HG03378 (cell line): Measurements from ENCODE around the gene DCLRE1B.
"Not testable (repeated sequence)": the region's sequence is repeated elsewhere in the genome, so short reads cannot be mapped to it uniquely, and the experiment has no call there.

Source experiments
- ATAC-seq: cut with Tn5 transposase; IDR thresholded peaks from one replicate; pipeline ENCODE4 v1.9.1; 2021; ENCODE audit warnings: mild to moderate bottlenecking, moderate library complexity; ENCODE audit not compliant: unreplicated experiment

Gene DCLRE1B

GRCh38 chr1:113946112-113946511 is 41.0 kb downstream of the DCLRE1B start:
- ATAC-seq, result no peak

DNA sequence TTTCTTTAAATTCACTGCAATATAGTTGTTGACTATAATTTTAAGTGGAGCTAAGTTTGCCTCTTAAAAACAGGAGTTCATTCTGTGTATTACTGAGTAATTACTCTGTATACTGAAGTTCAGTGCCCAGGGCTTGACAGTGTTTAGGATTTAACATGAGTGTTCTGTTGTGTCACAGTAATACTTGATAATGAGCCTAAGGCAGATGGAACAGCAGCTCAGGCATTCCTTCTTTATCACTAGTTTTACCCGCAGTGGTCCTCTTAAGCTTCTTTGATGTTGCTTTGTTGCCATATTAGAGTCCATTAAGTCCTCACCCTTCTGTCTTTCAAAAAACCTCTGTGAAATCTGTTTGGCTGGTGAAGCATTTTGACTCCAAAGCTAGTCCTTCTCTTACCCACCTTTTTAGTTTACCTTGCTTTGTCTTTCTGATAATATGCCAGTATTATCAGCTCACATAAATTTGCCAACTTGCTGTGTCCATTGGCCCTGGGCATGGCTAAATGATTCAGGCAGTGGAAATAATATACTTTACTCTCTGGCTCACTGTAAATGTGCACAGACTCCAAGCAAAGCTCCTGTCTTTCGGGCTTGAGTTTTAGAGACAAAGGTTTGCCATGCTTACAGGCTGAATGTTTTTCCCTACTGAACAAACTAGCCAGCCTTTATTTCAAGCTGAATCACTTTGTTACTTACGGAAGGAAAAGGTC is 41.7 kb downstream of the DCLRE1B start:
- no peak for ATAC-seq

GRCh38 chr1:113947388-113948107 is 42.4 kb downstream of the DCLRE1B start:
- ATAC-seq, result no peak

DNA sequence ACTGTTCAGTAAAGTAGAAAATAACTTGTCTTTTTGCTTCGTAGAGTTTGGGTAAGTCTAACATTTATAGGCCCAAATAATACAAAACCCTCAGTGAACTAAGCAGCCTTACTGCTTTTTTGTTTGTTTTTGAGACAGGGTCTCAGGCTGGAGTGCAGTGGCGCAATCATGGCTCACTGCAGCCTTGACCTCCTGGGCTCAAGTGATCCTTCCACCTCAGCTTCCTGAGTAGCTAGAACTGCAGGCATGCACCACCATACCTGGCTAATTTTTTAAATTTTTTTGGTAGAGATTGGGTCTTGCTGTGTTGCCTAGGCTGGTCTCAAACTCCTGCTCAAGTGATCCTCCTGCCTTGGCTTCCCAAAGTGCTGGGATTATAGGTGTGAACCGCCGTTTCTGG is 43.0 kb downstream of the DCLRE1B start:
- ATAC-seq, result not testable (repeated sequence)

DNA sequence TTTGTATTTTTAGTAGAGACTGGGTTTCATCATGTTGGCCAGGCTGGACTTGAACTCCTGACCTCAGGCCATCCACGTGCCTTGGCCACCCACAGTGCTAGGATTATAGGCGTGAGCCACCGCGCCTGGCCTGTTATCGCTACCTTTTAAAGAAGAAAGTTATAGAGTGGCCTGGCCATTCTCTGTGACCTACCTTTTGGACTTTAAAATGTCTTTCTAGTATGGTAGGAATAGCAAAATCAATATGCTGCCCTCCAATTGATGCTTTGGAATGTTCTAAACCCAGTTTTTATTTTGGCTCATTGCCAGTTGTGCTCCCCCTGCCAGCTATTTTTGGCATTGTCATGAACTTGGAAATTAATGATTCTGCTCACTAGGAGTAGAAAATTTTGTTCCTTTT is 43.9 kb downstream of the DCLRE1B start:
- ATAC-seq, result no peak

DNA sequence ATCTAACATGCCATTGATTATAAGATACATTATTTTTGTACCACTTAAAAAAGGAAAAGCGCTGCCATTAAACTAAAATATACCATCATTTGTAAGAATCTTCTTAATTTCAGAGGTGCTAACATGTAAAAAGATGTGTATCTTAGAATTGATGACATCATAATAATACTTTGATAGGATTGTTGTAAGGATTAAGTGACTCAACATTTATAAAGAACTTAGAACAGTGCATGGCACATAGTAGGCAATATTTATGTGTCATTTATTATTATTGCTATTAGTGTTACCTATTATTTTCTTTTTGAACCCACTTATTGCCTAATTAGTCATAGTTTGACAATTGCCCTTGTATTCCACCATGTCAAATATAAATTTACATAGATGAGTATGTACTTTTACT is 45.8 kb downstream of the DCLRE1B start:
- no peak for ATAC-seq

DNA sequence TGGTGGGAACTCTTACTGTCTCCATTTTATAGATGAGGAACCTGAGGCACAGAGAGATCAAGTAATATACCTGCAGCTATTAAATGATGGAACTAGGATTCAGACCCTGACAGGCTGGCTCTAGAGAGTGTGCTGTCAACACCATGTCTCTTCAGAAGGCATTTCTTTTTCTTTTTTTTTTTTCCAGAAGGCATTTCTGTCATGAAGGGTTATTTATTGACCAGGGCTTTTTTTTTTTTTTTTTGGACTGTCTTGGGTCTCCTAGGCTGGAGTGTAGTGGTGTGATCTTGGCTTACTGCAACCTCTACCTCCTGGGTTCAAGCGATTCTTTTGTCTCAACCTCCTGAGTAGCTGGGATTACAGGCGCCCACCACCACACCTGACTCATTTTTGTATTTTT is 46.6 kb downstream of the DCLRE1B start:
- no peak for ATAC-seq

GRCh38 chr1:113957984-113958383 is 52.9 kb downstream of the DCLRE1B start:
- no peak for ATAC-seq

DNA sequence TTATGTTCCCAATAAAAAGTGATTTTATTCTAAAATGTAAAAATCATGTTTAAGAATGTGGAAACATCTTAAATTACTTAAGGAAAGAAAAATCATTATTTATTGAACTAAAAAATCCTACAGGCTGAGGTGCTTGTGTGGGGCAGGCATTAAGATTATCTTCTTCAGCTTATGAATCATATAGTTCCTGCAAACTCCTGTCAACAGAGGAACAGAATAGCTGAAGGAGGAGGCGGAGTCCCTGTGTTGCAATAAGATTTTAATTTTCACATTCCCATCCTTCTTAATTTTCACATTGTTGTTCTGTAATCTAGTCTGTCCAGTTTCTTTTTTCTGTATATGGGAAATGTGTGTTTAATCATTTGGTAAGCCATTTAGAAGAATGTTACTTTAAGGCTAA is 53.6 kb downstream of the DCLRE1B start:
- ATAC-seq, result no peak

DNA sequence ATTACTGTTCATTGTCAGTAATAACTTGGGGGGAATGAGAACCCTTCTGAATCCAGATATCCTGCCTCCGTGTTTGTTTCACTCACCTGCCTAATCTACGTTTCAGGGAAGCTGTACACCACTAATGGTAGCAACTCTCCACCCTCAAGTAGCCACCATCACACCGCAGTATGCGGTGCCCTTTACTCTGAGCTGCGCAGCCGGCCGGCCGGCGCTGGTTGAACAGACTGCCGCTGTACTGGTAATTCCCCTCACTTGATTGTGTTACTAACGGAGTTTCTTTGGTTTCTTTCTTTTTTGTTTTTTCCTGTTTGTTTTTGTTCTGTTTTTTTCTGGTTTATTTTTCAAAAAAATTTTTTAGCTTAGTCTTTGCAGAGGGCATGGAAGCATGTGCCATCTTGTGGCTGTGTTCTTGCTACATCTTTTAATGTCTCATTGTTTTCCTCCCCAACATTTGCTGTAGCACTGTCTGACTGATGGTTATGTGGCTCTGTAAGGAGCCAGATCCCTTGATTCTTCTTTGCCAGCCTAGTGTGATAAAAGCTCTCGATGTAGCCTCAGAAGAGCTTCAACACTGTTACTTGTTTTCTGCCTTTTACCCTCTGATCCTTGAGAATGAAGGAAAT is 58.3 kb downstream of the DCLRE1B start:
- no peak for ATAC-seq
